H9 (cell line): ENCODE measurements around the gene SLC9B1. TPM values are rescaled to one million over a fixed set of nuclear protein-coding genes. Genes with fewer than 3 reads are reported as not detected.

Experiments
- DNase-seq: peaks from one replicate; pipeline ENCODE4 v3.0.0-alpha.2; 2017
- H2AFZ ChIP-seq: one replicate; pipeline ENCODE4 v1.6.1; 2013; ENCODE audit warnings: mild to moderate bottlenecking, low read length, control low read depth, moderate library complexity
- H2AK5ac ChIP-seq: 2 replicates; pipeline ENCODE4 v1.6.1; 2013; ENCODE audit warnings: low read length, control low read depth, mixed read lengths; ENCODE audit not compliant: insufficient read length
- H2BK120ac ChIP-seq: one replicate; pipeline ENCODE4 v1.6.1; 2013; ENCODE audit warnings: low read depth, mild to moderate bottlenecking, low read length, control low read depth, inconsistent platforms; ENCODE audit not compliant: poor library complexity, severe bottlenecking
- H2BK12ac ChIP-seq: 2 replicates; pipeline ENCODE4 v1.6.1; 2013; ENCODE audit warnings: low read length, control low read depth, mixed read lengths, low read depth; ENCODE audit not compliant: insufficient read length
- H2BK15ac ChIP-seq: 2 replicates; pipeline ENCODE4 v1.6.1; 2013; ENCODE audit warnings: low read depth, low read length, control low read depth
- H2BK20ac ChIP-seq: one replicate; pipeline ENCODE4 v1.6.1; 2013; ENCODE audit warnings: low read depth, mild to moderate bottlenecking, low read length, control low read depth, inconsistent platforms; ENCODE audit not compliant: poor library complexity, severe bottlenecking
- H2BK5ac ChIP-seq: 2 replicates; pipeline ENCODE4 v1.6.1; 2013; ENCODE audit warnings: low read length, control low read depth, mixed read lengths; ENCODE audit not compliant: insufficient read length
- H3K14ac ChIP-seq: 2 replicates; pipeline ENCODE4 v1.6.1; 2013; ENCODE audit warnings: low read length, control low read depth; ENCODE audit not compliant: insufficient read depth
- H3K18ac ChIP-seq: 2 replicates; pipeline ENCODE4 v1.6.1; 2013; ENCODE audit warnings: low read depth, mild to moderate bottlenecking, mixed read lengths, low read length, control low read depth; ENCODE audit not compliant: insufficient read length
- H3K23ac ChIP-seq: 2 replicates; pipeline ENCODE4 v1.6.1; 2013; ENCODE audit warnings: low read length, control low read depth, mixed read lengths, low read depth; ENCODE audit not compliant: insufficient read length
- H3K23me2 ChIP-seq: 2 replicates; pipeline ENCODE4 v1.6.1; 2013; ENCODE audit warnings: low read depth, mild to moderate bottlenecking, mixed read lengths, low read length, control low read depth; ENCODE audit not compliant: insufficient read length, poor library complexity, severe bottlenecking
- H3K27ac ChIP-seq: 2 replicates; pipeline ENCODE4 v1.5.1; 2013; ENCODE audit warnings: low read length, control low read depth, mixed read lengths, low read depth; ENCODE audit not compliant: insufficient read length
- H3K27me3 ChIP-seq: 2 replicates; pipeline ENCODE4 v1.6.1; 2013; ENCODE audit warnings: low read length, control low read depth, inconsistent platforms; ENCODE audit not compliant: insufficient read depth
- H3K4ac ChIP-seq: 2 replicates; pipeline ENCODE4 v1.6.1; 2013; ENCODE audit warnings: low read depth, mild to moderate bottlenecking, control low read depth, inconsistent platforms, low read length, moderate library complexity
- H3K4me1 ChIP-seq: 2 replicates; pipeline ENCODE4 v1.6.1; 2013; ENCODE audit warnings: low read length, control low read depth, inconsistent platforms; ENCODE audit not compliant: insufficient read depth
- H3K4me2 ChIP-seq: 2 replicates; pipeline ENCODE4 v1.6.1; 2013; ENCODE audit warnings: low read length, control low read depth, mixed read lengths; ENCODE audit not compliant: insufficient read length, insufficient read depth
- H3K56ac ChIP-seq: 2 replicates; pipeline ENCODE4 v1.6.1; 2013; ENCODE audit warnings: low read depth, mild to moderate bottlenecking, mixed read lengths, low read length, control low read depth; ENCODE audit not compliant: insufficient read length
- H3K79me1 ChIP-seq: 2 replicates; pipeline ENCODE4 v1.6.1; 2013; ENCODE audit warnings: low read depth, mild to moderate bottlenecking, moderate library complexity, low read length, control low read depth, inconsistent platforms; ENCODE audit not compliant: insufficient read depth, poor library complexity, severe bottlenecking
- H3K79me2 ChIP-seq: 2 replicates; pipeline ENCODE4 v1.6.1; 2013; ENCODE audit warnings: low read length, control low read depth, inconsistent platforms; ENCODE audit not compliant: insufficient read depth
- H3K9ac ChIP-seq: 2 replicates; pipeline ENCODE4 v1.6.1; 2013; ENCODE audit warnings: low read length, control low read depth, mixed read lengths; ENCODE audit not compliant: insufficient read length; ENCODE audit errors: extremely low read depth
- H3K9me3 ChIP-seq: one replicate; pipeline ENCODE4 v1.6.1; 2013; ENCODE audit warnings: low read depth, low read length, inconsistent platforms; ENCODE audit not compliant: control insufficient read depth
- H3T11ph ChIP-seq: one replicate; pipeline ENCODE4 v1.6.1; 2013; ENCODE audit warnings: mild to moderate bottlenecking, low read length, control low read depth, inconsistent platforms
- H4K20me1 ChIP-seq: one replicate; pipeline ENCODE4 v1.6.1; 2013; ENCODE audit not compliant: control insufficient read depth, insufficient read length, insufficient read depth
- H4K5ac ChIP-seq: 2 replicates; pipeline ENCODE4 v1.6.1; 2013; ENCODE audit warnings: low read depth, mild to moderate bottlenecking, mixed read lengths, low read length, control low read depth; ENCODE audit not compliant: insufficient read length
- H4K8ac ChIP-seq: replicated peaks from 2 replicates; pipeline ENCODE4 v1.6.1; 2013; ENCODE audit warnings: low read length, control low read depth, mixed read lengths, low read depth; ENCODE audit not compliant: insufficient read length
- H4K91ac ChIP-seq: 2 replicates; pipeline ENCODE4 v1.6.1; 2013; ENCODE audit warnings: low read depth, mild to moderate bottlenecking, moderate library complexity, mixed read lengths, low read length, control low read depth; ENCODE audit not compliant: insufficient read length
- H3K27ac Mint-ChIP-seq, 3 experiments: 2 replicates in 2 of 3; 3 replicates in 1 of 3; pipeline ENCODE4 v1.8.0; 2020 to 2021; ENCODE audit warnings: mixed read lengths in 3 of 3, mild to moderate bottlenecking in 1 of 3, moderate library complexity in 1 of 3
- H3K27me3 Mint-ChIP-seq: 2 replicates; pipeline ENCODE4 v1.8.0; 2021; ENCODE audit warnings: low read depth, mild to moderate bottlenecking, moderate library complexity, mixed read lengths
- H3K36me3 Mint-ChIP-seq, 3 experiments: 2 replicates in 2 of 3; 3 replicates in 1 of 3; pipeline ENCODE4 v1.8.0; 2020 to 2021; ENCODE audit warnings: low read depth in 3 of 3, mixed read lengths in 3 of 3; ENCODE audit not compliant: insufficient read depth in 1 of 3
- H3K4me1 Mint-ChIP-seq, 2 experiments: 2 replicates each; pipeline ENCODE4 v1.8.0; 2020; ENCODE audit warnings: mixed read lengths in 2 of 2
- H3K4me3 Mint-ChIP-seq, 2 experiments: 2 replicates in 1 of 2; 3 replicates in 1 of 2; pipeline ENCODE4 v1.8.0; 2020 to 2021; ENCODE audit warnings: mild to moderate bottlenecking in 2 of 2, mixed read lengths in 2 of 2, moderate library complexity in 1 of 2
- H3K9me3 Mint-ChIP-seq, 2 experiments: 2 replicates in 1 of 2; 3 replicates in 1 of 2; pipeline ENCODE4 v1.8.0; 2020; ENCODE audit warnings: mild to moderate bottlenecking in 2 of 2, mixed read lengths in 2 of 2, moderate library complexity in 1 of 2
- CTCF ChIP-seq: fragments of 200-600 bp; sonication (generic); conservative IDR thresholded peaks from 3 replicates; pipeline ENCODE4 v1.8.0; 2021; ENCODE audit warnings: antibody characterized with exemption, mild to moderate bottlenecking
- WGBS: extraction: QIAGEN DNeasy Blood & Tissue Kit; methylation state at CpG from one replicate; pipeline ENCODE4 v1.1.7; 2013; ENCODE audit warnings: missing lambda C conversion rate, low lambda C conversion rate, mixed read lengths; ENCODE audit not compliant: insufficient read length; ENCODE audit errors: extremely low coverage; 5-methylcytosine and 5-hydroxymethylcytosine counted together
- total RNA-seq: library from RNA; stranded (reverse); gene quantifications from 2 replicates; pipeline ENCODE4 v1.2.1, GENCODE V29; 2021

SLC9B1 gene
- total RNA-seq, 1 experiment from 2014 or later = 0.59 TPM

GRCh38 chr4:103060453-103061148 lies 41.1 kb upstream of the SLC9B1 start:
- Histone ChIP-seq H4K8ac (no peak overlapping the region), H3K79me2 (no peaks in the 10 kb centered on the region), H2AK5ac (no peak overlapping the region), H3K4me1 (no peaks in the 10 kb centered on the region), H3K79me1 (no peaks in the 10 kb centered on the region), H3T11ph (no peak overlapping the region), H3K14ac (no peak overlapping the region), H3K27ac (no peak overlapping the region), H2BK120ac (no peak overlapping the region), H3K23me2 (no peaks in the 10 kb centered on the region), H2AFZ (no peak overlapping the region), H2BK15ac (no peak overlapping the region), H3K23ac (no peak overlapping the region), H2BK20ac (no peak overlapping the region), H3K9ac (no peak overlapping the region), H3K18ac (no peak overlapping the region), H2BK12ac (no peak overlapping the region), H3K4me2 (no peak overlapping the region), H3K27me3 (no peaks in the 10 kb centered on the region), H2BK5ac (no peak overlapping the region), H3K56ac (no peak overlapping the region), H4K5ac (no peak overlapping the region), H3K9me3 (no peaks in the 10 kb centered on the region), H4K91ac (no peak overlapping the region), H3K4ac (no peak overlapping the region), H4K20me1 (no peaks in the 10 kb centered on the region)
- H3K27me3 Mint-ChIP-seq = no peaks in the 10 kb centered on the region
- DNase-seq = no peak
- TF ChIP-seq CTCF = no peak
- no peaks in the 10 kb centered on the region; a peak in 1 of 5 replicates for H3K9me3 Mint-ChIP-seq
- H3K4me3 Mint-ChIP-seq = no peak overlapping the region
- no peaks in the 10 kb centered on the region; a peak in 1 of 7 replicates for H3K36me3 Mint-ChIP-seq
- no peaks in the 10 kb centered on the region for H3K4me1 Mint-ChIP-seq
- no CpG with 5 or more reads among the region's 2 CpGs for WGBS
- peak overlapping the region in 1 of 3 experiments; percentile 40; a peak in 1 of 7 replicates for H3K27ac Mint-ChIP-seq
